ENCODE results near the gene IP6K1.
"Not testable (repeated sequence)": the region's sequence is repeated elsewhere in the genome, so short reads cannot be mapped to it uniquely, and the experiment has no call there.

DNA sequence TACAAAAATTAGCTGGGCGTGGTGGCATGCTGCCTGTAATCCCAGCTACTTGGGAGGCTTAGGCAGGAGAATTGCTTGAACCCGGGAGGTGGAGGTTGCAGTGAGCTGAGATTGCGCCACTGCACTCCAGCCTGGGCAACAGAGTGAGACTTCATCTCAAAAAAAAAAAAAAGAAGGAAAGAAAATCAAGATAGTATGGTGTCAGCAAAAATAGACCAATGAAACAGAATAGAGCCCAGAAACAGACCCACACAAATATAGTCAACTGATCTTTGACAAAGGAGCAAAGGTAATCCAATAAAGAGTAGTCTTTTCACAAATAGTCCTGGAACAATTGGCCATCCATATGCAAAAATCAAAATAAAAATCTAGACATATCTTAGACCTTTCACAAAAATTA, 36.8 kb upstream of the IP6K1 start:
- not testable (repeated sequence) for TF ChIP-seq JUNB (IDR thresholded peaks at IDR 0.05; ENCODE audit: unreplicated experiment); EZH2 (IDR thresholded peaks at IDR 0.05; ENCODE audit: low read depth, unreplicated experiment); POLR2AphosphoS5 (IDR thresholded peaks at IDR 0.05; ENCODE audit: low read depth); EZH2phosphoT487 (IDR thresholded peaks at IDR 0.05; ENCODE audit: unreplicated experiment)
- TF ChIP-seq, protein P1, sequence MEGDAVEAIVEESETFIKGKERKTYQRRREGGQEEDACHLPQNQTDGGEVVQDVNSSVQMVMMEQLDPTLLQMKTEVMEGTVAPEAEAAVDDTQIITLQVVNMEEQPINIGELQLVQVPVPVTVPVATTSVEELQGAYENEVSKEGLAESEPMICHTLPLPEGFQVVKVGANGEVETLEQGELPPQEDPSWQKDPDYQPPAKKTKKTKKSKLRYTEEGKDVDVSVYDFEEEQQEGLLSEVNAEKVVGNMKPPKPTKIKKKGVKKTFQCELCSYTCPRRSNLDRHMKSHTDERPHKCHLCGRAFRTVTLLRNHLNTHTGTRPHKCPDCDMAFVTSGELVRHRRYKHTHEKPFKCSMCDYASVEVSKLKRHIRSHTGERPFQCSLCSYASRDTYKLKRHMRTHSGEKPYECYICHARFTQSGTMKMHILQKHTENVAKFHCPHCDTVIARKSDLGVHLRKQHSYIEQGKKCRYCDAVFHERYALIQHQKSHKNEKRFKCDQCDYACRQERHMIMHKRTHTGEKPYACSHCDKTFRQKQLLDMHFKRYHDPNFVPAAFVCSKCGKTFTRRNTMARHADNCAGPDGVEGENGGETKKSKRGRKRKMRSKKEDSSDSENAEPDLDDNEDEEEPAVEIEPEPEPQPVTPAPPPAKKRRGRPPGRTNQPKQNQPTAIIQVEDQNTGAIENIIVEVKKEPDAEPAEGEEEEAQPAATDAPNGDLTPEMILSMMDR (conservative IDR thresholded peaks at IDR 0.05; ENCODE audit: low read depth in 2 of 2) = not testable (repeated sequence)
- TF ChIP-seq, protein P2, sequence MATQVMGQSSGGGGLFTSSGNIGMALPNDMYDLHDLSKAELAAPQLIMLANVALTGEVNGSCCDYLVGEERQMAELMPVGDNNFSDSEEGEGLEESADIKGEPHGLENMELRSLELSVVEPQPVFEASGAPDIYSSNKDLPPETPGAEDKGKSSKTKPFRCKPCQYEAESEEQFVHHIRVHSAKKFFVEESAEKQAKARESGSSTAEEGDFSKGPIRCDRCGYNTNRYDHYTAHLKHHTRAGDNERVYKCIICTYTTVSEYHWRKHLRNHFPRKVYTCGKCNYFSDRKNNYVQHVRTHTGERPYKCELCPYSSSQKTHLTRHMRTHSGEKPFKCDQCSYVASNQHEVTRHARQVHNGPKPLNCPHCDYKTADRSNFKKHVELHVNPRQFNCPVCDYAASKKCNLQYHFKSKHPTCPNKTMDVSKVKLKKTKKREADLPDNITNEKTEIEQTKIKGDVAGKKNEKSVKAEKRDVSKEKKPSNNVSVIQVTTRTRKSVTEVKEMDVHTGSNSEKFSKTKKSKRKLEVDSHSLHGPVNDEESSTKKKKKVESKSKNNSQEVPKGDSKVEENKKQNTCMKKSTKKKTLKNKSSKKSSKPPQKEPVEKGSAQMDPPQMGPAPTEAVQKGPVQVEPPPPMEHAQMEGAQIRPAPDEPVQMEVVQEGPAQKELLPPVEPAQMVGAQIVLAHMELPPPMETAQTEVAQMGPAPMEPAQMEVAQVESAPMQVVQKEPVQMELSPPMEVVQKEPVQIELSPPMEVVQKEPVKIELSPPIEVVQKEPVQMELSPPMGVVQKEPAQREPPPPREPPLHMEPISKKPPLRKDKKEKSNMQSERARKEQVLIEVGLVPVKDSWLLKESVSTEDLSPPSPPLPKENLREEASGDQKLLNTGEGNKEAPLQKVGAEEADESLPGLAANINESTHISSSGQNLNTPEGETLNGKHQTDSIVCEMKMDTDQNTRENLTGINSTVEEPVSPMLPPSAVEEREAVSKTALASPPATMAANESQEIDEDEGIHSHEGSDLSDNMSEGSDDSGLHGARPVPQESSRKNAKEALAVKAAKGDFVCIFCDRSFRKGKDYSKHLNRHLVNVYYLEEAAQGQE (IDR thresholded peaks at IDR 0.05; ENCODE audit: unreplicated experiment) = not testable (repeated sequence)

Data from GM23338 (cell line).